CD4-positive, alpha-beta T cell treated with Interleukin-17A for 1 hour (primary cell): ENCODE measurements around the gene CD70.
"Not testable (repeated sequence)": the region's sequence is repeated elsewhere in the genome, so short reads cannot be mapped to it uniquely, and the experiment has no call there.

Source experiments
- DNase-seq: peaks from one replicate; pipeline ENCODE4 v3.0.0-alpha.2; 2020

Gene CD70

DNA sequence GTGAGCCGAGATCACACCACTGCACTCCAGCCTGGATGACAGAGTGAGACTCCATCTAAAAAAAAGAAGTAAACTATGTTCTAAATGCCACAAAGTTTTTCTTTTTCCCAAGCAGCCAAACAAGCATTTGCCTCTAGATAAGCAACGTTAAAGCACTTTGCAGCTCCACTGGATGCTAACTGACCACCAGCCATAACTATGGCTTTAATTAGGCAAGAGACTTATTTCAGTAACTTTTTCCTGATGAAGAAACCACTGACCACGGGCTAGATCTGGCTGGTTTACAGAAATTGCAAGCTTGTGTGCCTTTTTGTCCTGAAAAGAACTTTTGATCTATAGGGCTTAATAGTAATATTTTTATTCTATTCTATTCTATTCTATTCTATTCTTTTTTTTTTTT lies 22.1 kb downstream of the CD70 start:
- no peak for DNase-seq

- DNase-seq: no peak
Measured at GRCh38 chr19:6568010-6568526, 22.9 kb downstream of the CD70 start.

GRCh38 chr19:6566727-6567126 lies 24.2 kb downstream of the CD70 start:
- not testable (repeated sequence) for DNase-seq

GRCh38 chr19:6564393-6564792 lies 26.6 kb downstream of the CD70 start:
- peak; percentile 28 for DNase-seq

DNA sequence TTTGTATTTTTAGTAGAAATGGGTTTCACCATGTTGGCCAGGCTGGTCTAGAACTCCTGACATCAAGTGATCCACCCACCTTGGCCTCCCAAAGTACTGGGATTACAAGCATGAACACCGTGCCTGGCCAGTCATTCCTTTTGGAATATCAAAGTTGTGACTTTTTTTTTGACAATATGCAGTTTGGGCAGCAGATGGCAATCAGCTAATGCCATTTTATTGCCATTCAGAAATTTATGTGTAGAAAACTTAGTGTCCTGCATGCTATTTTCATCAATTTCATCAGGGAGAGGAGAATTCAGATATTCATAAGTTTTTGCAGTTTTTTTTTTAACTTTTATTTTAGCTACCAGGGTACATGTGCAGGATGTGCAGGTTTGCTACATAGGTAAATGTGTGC lies 28.5 kb downstream of the CD70 start:
- DNase-seq: not testable (repeated sequence)

GRCh38 chr19:6556480-6557195 lies 34.3 kb downstream of the CD70 start:
- DNase-seq: no peak

GRCh38 chr19:6556043-6556449 lies 34.9 kb downstream of the CD70 start:
- no peak for DNase-seq

- DNase-seq: peak; percentile 74
Measured at GRCh38 chr19:6551607-6552450, 39.1 kb downstream of the CD70 start.

DNA sequence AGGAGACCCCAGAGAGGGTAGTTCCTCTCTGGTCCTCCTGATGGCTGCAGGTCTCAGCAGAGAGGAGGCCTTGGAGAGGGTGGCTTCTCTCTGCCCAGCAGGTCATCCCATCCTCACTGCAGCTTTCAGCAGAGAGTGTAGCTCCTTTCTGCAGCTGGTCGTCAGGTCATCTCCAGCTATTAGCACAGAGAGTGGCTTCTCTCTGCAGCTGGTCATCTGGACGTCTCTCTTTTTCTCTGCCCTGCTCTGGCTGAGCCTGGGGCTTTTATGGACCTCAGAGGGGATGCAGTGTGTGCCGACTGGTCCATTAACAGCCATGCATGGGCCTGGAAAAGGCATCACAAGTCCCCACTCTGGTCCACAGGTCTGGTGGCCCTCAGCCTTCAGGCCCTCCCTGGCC lies 39.9 kb downstream of the CD70 start:
- DNase-seq: no peak

- DNase-seq: not testable (repeated sequence)
Measured at GRCh38 chr19:6550679-6551078, 40.3 kb downstream of the CD70 start.

DNA sequence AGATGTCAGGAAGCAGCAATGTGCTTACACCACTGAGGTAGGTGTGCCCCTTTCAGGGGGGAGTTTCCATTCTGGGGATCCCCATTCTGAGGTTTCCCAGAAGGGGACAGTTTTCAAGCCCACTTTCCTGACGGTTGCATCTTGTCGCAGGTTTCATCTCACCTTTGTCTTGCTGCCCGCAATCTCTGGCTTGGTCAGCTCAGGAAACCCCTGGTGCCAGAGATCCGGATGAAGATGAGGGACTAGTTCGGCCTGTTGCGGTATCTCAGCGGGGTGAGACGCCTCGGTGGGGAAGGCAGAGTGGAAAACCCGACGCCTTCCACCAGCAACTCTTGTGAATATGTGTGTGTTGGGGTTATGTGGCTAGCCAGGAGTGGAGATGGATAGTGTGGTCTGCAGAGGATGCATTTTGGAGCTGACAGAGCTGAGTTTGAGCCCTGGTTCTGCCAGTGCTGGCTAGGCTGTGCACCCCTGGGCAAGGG lies 47.0 kb downstream of the CD70 start:
- peak; percentile 29 for DNase-seq

DNA sequence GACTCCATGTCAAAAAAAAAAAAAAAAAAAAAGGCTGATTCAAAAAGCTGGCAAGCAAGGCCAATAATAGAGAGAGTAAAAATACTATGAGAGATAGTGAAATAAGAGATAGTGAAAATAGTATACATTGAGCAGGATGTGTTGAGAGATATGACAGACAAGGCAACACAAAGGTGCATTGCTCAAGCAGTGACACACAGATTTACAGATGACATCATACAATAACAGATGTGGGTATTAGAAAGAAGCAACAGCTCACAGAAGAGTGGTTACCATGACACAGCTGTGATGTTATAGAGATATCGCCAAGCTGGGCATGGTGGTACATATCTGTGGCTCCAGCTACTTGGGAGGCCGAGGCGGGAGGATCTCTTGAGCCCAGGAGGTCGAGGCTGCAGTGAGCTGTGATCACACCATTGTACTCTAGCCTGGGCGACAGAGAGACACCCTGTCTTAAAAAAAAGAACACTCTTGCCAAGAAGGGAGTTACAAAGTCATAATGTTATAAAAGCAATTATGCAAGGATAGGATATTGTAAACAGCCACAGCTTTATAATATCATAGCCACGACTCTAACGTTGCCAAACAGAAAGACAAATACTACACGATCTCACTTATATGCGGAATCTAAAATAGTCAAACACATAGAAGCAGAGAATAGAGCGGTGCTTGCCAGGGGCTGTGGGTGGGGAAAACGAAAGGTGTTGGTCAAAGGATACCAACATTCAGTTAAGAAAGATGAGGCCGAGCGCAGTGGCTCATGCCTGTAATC lies 49.8 kb downstream of the CD70 start:
- no peak for DNase-seq

GRCh38 chr19:6539514-6539913 lies 51.4 kb downstream of the CD70 start:
- no peak for DNase-seq
